ENCODE results near the gene INHA.
A peak's percentile ranks its signal among the peaks of the same experiment; 100 is the strongest.

INHA gene

GRCh38 chr2:219572237-219573001 lies at the start of gene INHA:
Gene INHA, plus strand, starts transcription at chr2:219572310. Its CDS starts 65 bp downstream, at chr2:219572375.
- DNase-seq, result no peak

- DNase-seq, result no peak
Observed at GRCh38 chr2:219523031-219523671, 49.0 kb upstream of the INHA start.

GRCh38 chr2:219524817-219525216 lies 47.3 kb upstream of the INHA start:
- DNase-seq, result no peak

- no peak for DNase-seq
Observed at GRCh38 chr2:219525533-219526232, 46.4 kb upstream of the INHA start.

- no peak for DNase-seq
Observed at GRCh38 chr2:219526320-219527075, 45.6 kb upstream of the INHA start.

GRCh38 chr2:219527076-219527394 lies 45.1 kb upstream of the INHA start:
- no peak for DNase-seq

GRCh38 chr2:219527472-219527871 lies 44.6 kb upstream of the INHA start:
- DNase-seq, result no peak

- peak; percentile 84 for DNase-seq
Observed at GRCh38 chr2:219530048-219530963, 41.8 kb upstream of the INHA start.

GRCh38 chr2:219531639-219532377 lies 40.3 kb upstream of the INHA start:
- no peak for DNase-seq

GRCh38 chr2:219532378-219532649 lies 39.8 kb upstream of the INHA start:
- no peak for DNase-seq

GRCh38 chr2:219533930-219534661 lies 38.0 kb upstream of the INHA start:
- DNase-seq, result no peak

- DNase-seq, result no peak
Observed at GRCh38 chr2:219536425-219536824, 35.7 kb upstream of the INHA start.

GRCh38 chr2:219536967-219537366 lies 35.1 kb upstream of the INHA start:
- no peak for DNase-seq

GRCh38 chr2:219537657-219538488 lies 34.2 kb upstream of the INHA start:
- DNase-seq, result no peak

- DNase-seq, result no peak
Observed at GRCh38 chr2:219538504-219538951, 33.6 kb upstream of the INHA start.

- DNase-seq, result no peak
Observed at GRCh38 chr2:219538956-219539788, 32.9 kb upstream of the INHA start.

GRCh38 chr2:219539926-219540678 lies 32.0 kb upstream of the INHA start:
- DNase-seq, result no peak

Data from CD4-positive, alpha-beta T cell treated with Interleukin-17A for 1 hour (primary cell).